GM12878 (cell line): ENCODE results near the gene MIGA2. TPM values are rescaled to one million over a fixed set of nuclear protein-coding genes. Genes with fewer than 3 reads are reported as not detected.

Source experiments
- ATAC-seq: fragments of 200-7000 bp; cut with Tn5 transposase; 3 replicates; pipeline ENCODE4 v1.9.1; 2020; ENCODE audit warnings: mild to moderate bottlenecking, moderate library complexity
- BruUV-seq: library from RNA; stranded (reverse); fragments of 400-500 nt; replicated peaks from 2 replicates; lab custom pipeline; 2021; lab: Mats Ljungman, UMichigan
- CTCF ChIA-PET: fragments of 300-600 bp; sonication (Branson Sonifier 250); formaldehyde crosslinking; extraction: SDS; loops from one replicate; lab custom pipeline; 2021; ENCODE audit warnings: inconsistent platforms; lab: Yijun Ruan, JAX
- POLR2A ChIA-PET: fragments of 350-600 bp; formaldehyde crosslinking; extraction: SDS; loops from one replicate; lab custom pipeline; 2021; ENCODE audit warnings: inconsistent platforms; lab: Charles Lee
- RAD21 ChIA-PET: fragments of 300-600 bp; sonication (Branson Sonifier 250); formaldehyde crosslinking; loops from one replicate; lab custom pipeline; 2023; ENCODE audit warnings: antibody characterized with exemption; ENCODE audit not compliant: unreplicated experiment; lab: Charles Lee
- SMC1A ChIA-PET: fragments of 300-600 bp; sonication (Branson Sonifier 250); formaldehyde crosslinking; loops from one replicate; lab custom pipeline; 2023; ENCODE audit not compliant: unreplicated experiment, uncharacterized antibody; lab: Charles Lee
- DNase-seq: peaks from one replicate; pipeline ENCODE4 v3.0.0-alpha.2; 2011; ENCODE audit warnings: low read depth, low spot score
- FAIRE-seq: peaks from 3 replicates; lab custom pipeline; 2011; peaks lifted over from hg19 to GRCh38; lab: Jason Lieb, UNC
- H2AFZ ChIP-seq: 2 replicates; pipeline ENCODE4 v1.6.0; 2011; ENCODE audit warnings: low read depth, low read length, control low read depth; ENCODE audit not compliant: control insufficient read depth
- H3K27ac ChIP-seq: 2 replicates; pipeline ENCODE4 v1.5.1; 2011; ENCODE audit warnings: control low read depth; ENCODE audit not compliant: control insufficient read depth, insufficient read depth
- H3K27me3 ChIP-seq, 2 experiments: replicated peaks in 1 of 2; 2 replicates each; pipeline versions ENCODE4 v1.6.0 to v1.6.1; 2011; ENCODE audit warnings: low read length in 1 of 2; ENCODE audit not compliant: control insufficient read depth in 2 of 2, insufficient read depth in 2 of 2
- H3K36me3 ChIP-seq, 2 experiments: 2 replicates each; pipeline ENCODE4 v1.5.1; 2011; ENCODE audit warnings: low read length in 1 of 2; ENCODE audit not compliant: control insufficient read depth in 2 of 2, insufficient read depth in 2 of 2
- H3K4me1 ChIP-seq: 2 replicates; pipeline ENCODE4 v1.6.1; 2011; ENCODE audit warnings: mild to moderate bottlenecking, low read length, moderate library complexity, mixed read lengths; ENCODE audit not compliant: control insufficient read depth, insufficient read depth
- H3K4me2 ChIP-seq: 2 replicates; pipeline ENCODE4 v1.6.0; 2011; ENCODE audit warnings: control low read depth; ENCODE audit not compliant: control insufficient read depth, insufficient read depth
- H3K4me3 ChIP-seq: fragments of 200-600 bp; sonication (generic); 2 replicates; pipeline ENCODE4 v1.5.1; 2016
- H3K79me2 ChIP-seq: 2 replicates; pipeline ENCODE4 v1.6.0; 2011; ENCODE audit warnings: low read length; ENCODE audit not compliant: control insufficient read depth, insufficient read depth
- H3K9ac ChIP-seq: 2 replicates; pipeline ENCODE4 v1.8.0; 2011; ENCODE audit warnings: low read length, control low read depth, mixed read lengths; ENCODE audit not compliant: control insufficient read depth, insufficient read depth
- H3K9me3 ChIP-seq: replicated peaks from 3 replicates; pipeline ENCODE4 v1.5.1; 2011; ENCODE audit warnings: mild to moderate bottlenecking, low read length; ENCODE audit not compliant: control insufficient read depth, insufficient read depth
- H4K20me1 ChIP-seq: 2 replicates; pipeline ENCODE4 v1.6.0; 2011; ENCODE audit not compliant: control insufficient read depth, insufficient read depth
- BCL11A ChIP-seq: IDR thresholded peaks from 2 replicates; pipeline ENCODE4 v1.6.1; 2011; ENCODE audit warnings: low read depth, low read length
- CHD4 ChIP-seq: fragments of 200-600 bp; sonication (generic); IDR thresholded peaks from 2 replicates; pipeline ENCODE4 v1.6.1; 2016; ENCODE audit warnings: mild to moderate bottlenecking
- ETV6 ChIP-seq, 2 experiments: fragments of 450-650 bp in 1 of 2; IDR thresholded peaks in 1 of 2; conservative IDR thresholded peaks in 1 of 2; 2 replicates each; pipeline ENCODE4 v1.6.1; 2014; ENCODE audit warnings: antibody characterized with exemption in 1 of 2, borderline replicate concordance in 1 of 2, low read depth in 1 of 2, mild to moderate bottlenecking in 1 of 2, moderate library complexity in 1 of 2
- HDAC2 ChIP-seq: fragments of 200-600 bp; sonication (generic); IDR thresholded peaks from 2 replicates; pipeline ENCODE4 v1.6.1; 2017
- MAX ChIP-seq: IDR thresholded peaks from 2 replicates; pipeline ENCODE4 v1.6.1; 2012; ENCODE audit warnings: low read depth, low read length, improper control_type of control experiment
- ZBTB33 ChIP-seq: fragments of 450-650 bp; IDR thresholded peaks from 2 replicates; pipeline ENCODE4 v1.6.1; 2017; ENCODE audit warnings: mild to moderate bottlenecking
- ZZZ3 ChIP-seq: IDR thresholded peaks from 2 replicates; pipeline ENCODE4 v1.6.1; 2011; ENCODE audit warnings: low read depth; ENCODE audit not compliant: control insufficient read depth, insufficient read length
- WGBS: methylation state at CpG from one replicate; pipeline ENCODE4 v1.1.6; 2016; ENCODE audit warnings: low lambda C conversion rate; ENCODE audit not compliant: insufficient replicate concordance, insufficient coverage; ENCODE audit errors: missing lambda C conversion rate; 5-methylcytosine and 5-hydroxymethylcytosine counted together
- in situ Hi-C: fragments of 300-500 bp; cut with MboI; formaldehyde crosslinking; loops from 9 replicates; pipeline ENCODE4 v1.14.3; 2018; ENCODE audit warnings: mixed read lengths
- intact Hi-C: fragments of 100-400 bp; cut with micrococcal nuclease; formaldehyde crosslinking; loops from one replicate; pipeline ENCODE4 v1.14.2; 2022; ENCODE audit not compliant: unreplicated experiment
- polyA plus RNA-seq, 11 experiments: library from polyadenylated mRNA; depleted of rRNA in 4 of 11; unstranded in 6 of 11; stranded (reverse) in 5 of 11; fragments of >200 nt; fragmentation: Nextera tagmentation in 4 of 11; fragmentation: Illumina TruSeq in 1 of 11; extraction: Ambion mirVana in 4 of 11; extraction: Trizol in 1 of 11; gene quantifications; 1 replicate in 1 of 11; 2 replicates in 10 of 11; pipeline versions ENCODE4 v1.2.1 to v1.2.3, GENCODE V29; 2011 to 2016; ENCODE audit warnings: inconsistent platforms in 2 of 11, missing spikeins in 2 of 11, low read depth in 1 of 11
- total RNA-seq, 4 experiments: library from RNA; depleted of rRNA in 3 of 4; stranded (reverse); fragments of >200 nt in 3 of 4; fragmentation: Illumina TruSeq in 1 of 4; extraction: Trizol in 1 of 4; gene quantifications; 2 replicates each; pipeline versions ENCODE4 v1.2.1 to v1.2.3, GENCODE V29; 2013 to 2021

Gene MIGA2
- total and polyA plus RNA-seq, 10 of the 15 experiments (the other 5 are each of a cell fraction or from before 2014, with no cell fraction given), result 0.14 to 31.0 (median 12.7) TPM

- intact Hi-C loops, result no loop called here
- H3K27ac ChIP-seq, result no peak overlapping the region
- CTCF ChIA-PET, result no interaction called here
- H3K4me2 ChIP-seq, result no peak overlapping the region
- ATAC-seq (no peak), FAIRE-seq (no peak), DNase-seq (no peak)
- no TSS peak for BruUV-seq
- 94% methylated on average over 16 of the region's 16 CpGs for WGBS
- peaks cover 2 to 9% of the 10 kb centered on the region in 2 experiments for H3K36me3 ChIP-seq
- peaks cover 13% of the 10 kb centered on the region for H3K4me1 ChIP-seq
- RAD21 ChIA-PET, result no interaction called here
- H3K9me3 ChIP-seq, result no peaks in the 10 kb centered on the region
- no peak overlapping the region for H2AFZ ChIP-seq
- no peak overlapping the region for H3K4me3 ChIP-seq
- H3K79me2 ChIP-seq, result peaks cover 14% of the 10 kb centered on the region
- TF ChIP-seq HDAC2 (no peak), ZZZ3 (no peak), ETV6 (conservative IDR thresholded peaks at IDR 0.05 in 1 of 2, IDR thresholded peaks at IDR 0.05 in 1 of 2; ENCODE audit: borderline replicate concordance in 1 of 2, low read depth in 1 of 2) (no peak), ZBTB33 (no peak), BCL11A (no peak), CHD4 (no peak), MAX (no peak)
- no peaks in the 10 kb centered on the region for H4K20me1 ChIP-seq
- SMC1A ChIA-PET, result no interaction called here
- POLR2A ChIA-PET, result no interaction called here
- H3K9ac ChIP-seq, result no peak overlapping the region
- in situ Hi-C loops, result no loop called here
- H3K27me3 ChIP-seq, result no peaks in the 10 kb centered on the region
Measured at GRCh38 chr9:129042016-129042415, 5.6 kb downstream of the MIGA2 start.
